Cerebellar cortex (tissue), 1 donor: Measurements from ENCODE around the gene OAF.

Experiments
- DNase-seq: peaks from one replicate; pipeline ENCODE4 v3.0.0-alpha.2; 2015; ENCODE audit warnings: low spot score

Gene OAF

GRCh38 chr11:120183701-120184141, 27.1 kb upstream of the OAF start:
- no peak for DNase-seq

GRCh38 chr11:120184371-120184945, 26.4 kb upstream of the OAF start:
- no peak for DNase-seq

- DNase-seq = no peak
Observed at GRCh38 chr11:120184946-120185705, 25.7 kb upstream of the OAF start.

- DNase-seq = no peak
Observed at GRCh38 chr11:120185706-120186455, 25.0 kb upstream of the OAF start.

- no peak for DNase-seq
Observed at GRCh38 chr11:120186456-120186773, 24.4 kb upstream of the OAF start.

- DNase-seq = no peak
Observed at GRCh38 chr11:120186774-120187591, 23.8 kb upstream of the OAF start.

GRCh38 chr11:120188371-120188770, 22.5 kb upstream of the OAF start:
- DNase-seq = no peak

- DNase-seq = no peak
Observed at GRCh38 chr11:120188811-120189455, 21.9 kb upstream of the OAF start.

GRCh38 chr11:120191058-120191457, 19.8 kb upstream of the OAF start:
- no peak for DNase-seq

- DNase-seq = no peak
Observed at GRCh38 chr11:120192831-120193625, 17.8 kb upstream of the OAF start.

GRCh38 chr11:120194166-120194565, 16.7 kb upstream of the OAF start:
- no peak for DNase-seq

- no peak for DNase-seq
Observed at GRCh38 chr11:120195601-120196320, 15.1 kb upstream of the OAF start.

GRCh38 chr11:120196826-120197225, 14.0 kb upstream of the OAF start:
- no peak for DNase-seq

- no peak for DNase-seq
Observed at GRCh38 chr11:120197251-120197891, 13.5 kb upstream of the OAF start.

- no peak for DNase-seq
Observed at GRCh38 chr11:120197977-120198376, 12.9 kb upstream of the OAF start.

GRCh38 chr11:120198403-120198786, 12.4 kb upstream of the OAF start:
- no peak for DNase-seq

GRCh38 chr11:120198787-120199469, 11.9 kb upstream of the OAF start:
- DNase-seq = no peak

GRCh38 chr11:120199613-120200012, 11.2 kb upstream of the OAF start:
- DNase-seq = no peak

- no peak for DNase-seq
Observed at GRCh38 chr11:120200677-120201076, 10.2 kb upstream of the OAF start.
